ENCODE data around the gene CTSF.
"Not testable (repeated sequence)": the region's sequence is repeated elsewhere in the genome, so short reads cannot be mapped to it uniquely, and the experiment has no call there.

CTSF gene

DNA sequence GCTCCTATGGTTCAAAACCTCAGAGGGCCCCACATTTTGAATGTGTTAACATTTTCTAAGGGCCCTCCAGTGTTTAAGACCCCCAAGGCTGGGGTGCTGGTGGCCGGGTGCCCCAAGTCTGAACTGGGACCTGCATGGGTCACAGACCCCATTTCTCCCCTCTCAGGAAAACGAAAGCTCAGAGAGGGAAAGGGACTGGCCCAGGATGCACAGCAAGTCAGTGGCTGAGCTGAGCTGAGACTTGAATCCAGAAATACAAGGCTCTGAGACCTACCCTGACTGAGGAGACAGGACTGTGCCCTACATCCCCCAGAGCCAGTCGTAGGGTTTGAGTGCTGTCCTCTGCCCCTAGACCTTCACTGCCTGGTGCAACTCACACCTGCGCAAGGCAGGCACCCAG, 17.5 kb downstream of the CTSF start:
- Mint-ChIP-seq H3K27me3 (peaks cover 14% of the 10 kb centered on the region), H3K4me3 (no peak overlapping the region), H3K9me3 (no peaks in the 10 kb centered on the region), H3K4me1 (no peaks in the 10 kb centered on the region), H3K27ac (no peak overlapping the region)
- ATAC-seq (no peak), DNase-seq (no peak)

DNA sequence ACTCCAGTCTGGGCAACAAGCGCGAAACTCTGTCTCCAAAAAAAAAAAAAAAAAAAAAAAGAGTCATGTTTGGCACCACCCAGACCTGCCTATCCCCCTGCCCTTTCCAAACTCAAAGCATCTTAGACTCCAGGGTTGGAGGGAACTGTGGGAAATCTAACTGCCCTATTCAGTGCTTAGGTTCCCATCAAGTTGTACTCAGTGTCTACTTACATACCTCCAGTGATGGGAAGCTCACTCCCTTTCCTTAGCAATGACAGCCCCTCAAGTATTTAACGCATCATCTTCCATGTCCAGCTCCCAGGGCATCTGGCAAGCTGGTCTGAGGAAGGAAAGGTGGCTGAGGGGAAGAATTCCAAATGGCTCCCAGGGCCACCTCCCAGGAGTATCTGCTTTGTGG, 18.7 kb downstream of the CTSF start:
- H3K27ac Mint-ChIP-seq = no peak overlapping the region
- DNase-seq (no peak), ATAC-seq (no peak)
- H3K4me1 Mint-ChIP-seq = peaks cover 6% of the 10 kb centered on the region
- H3K27me3 Mint-ChIP-seq = peaks cover 7% of the 10 kb centered on the region
- H3K4me3 Mint-ChIP-seq = no peak overlapping the region
- no peaks in the 10 kb centered on the region for H3K9me3 Mint-ChIP-seq

DNA sequence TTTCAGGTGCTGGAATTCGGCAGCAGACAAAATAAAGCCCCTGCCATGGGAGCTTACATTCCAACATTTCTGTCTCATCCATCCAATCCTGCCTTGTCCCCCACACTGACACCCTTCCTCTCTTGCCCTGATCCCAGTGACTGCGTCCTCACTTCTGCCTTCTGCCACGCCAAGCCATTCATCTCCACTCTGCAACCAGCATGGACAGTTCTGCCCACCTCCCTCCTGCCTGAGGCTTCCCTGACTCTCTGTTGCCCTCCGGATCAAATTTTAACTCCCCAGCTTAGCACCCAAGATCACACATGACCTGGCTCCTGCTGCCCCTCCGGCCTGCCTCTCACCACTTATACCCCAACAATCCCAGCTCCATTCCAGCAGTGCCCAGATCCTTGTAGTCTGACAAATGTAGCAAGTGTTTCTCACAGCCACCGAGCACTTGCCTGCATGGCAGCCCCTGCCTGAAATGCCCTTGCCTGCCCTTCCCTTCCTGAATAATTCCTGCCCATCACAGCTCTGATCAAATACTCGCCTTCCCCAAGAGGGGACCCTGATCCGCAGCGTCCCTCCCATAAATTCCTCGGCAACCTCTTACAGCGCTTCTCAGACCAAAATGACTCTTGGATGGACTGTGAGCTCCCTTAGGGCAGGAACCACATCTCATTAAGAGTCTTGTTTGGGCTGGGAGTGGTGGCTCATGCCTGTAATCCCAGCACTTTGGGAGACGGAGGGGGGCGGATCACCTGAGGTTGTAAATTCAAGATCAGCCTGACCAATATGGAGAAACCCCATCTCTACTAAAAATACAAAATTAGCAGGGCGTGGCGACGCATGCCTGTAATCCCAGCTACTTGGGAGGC, 19.4 kb downstream of the CTSF start:
- Mint-ChIP-seq H3K4me3 (no peak overlapping the region), H3K9me3 (no peaks in the 10 kb centered on the region), H3K27me3 (peaks cover 7% of the 10 kb centered on the region), H3K27ac (no peak overlapping the region), H3K4me1 (peaks cover 13% of the 10 kb centered on the region)
- no peak for ATAC-seq
- DNase-seq = no peak

DNA sequence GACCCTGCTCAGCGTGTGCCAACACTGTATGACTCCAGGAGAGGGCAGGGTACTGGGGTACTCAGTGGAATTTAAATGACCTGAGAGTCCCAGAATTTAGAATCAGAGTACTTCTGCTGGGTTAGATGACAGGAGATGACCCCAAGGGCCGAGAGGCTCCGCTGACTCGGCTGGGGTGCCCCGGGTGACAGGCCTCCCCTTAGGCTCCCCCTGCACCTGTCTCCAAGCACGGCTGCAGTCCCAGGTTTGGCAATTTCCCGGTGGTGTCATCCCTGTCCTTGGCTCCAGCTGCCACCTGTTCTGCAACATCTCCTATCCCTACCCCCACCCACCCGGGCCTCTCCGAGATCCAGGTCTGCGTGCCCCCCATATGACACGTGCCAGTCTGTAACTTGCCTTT, 20.4 kb downstream of the CTSF start:
- Mint-ChIP-seq H3K9me3 (no peaks in the 10 kb centered on the region), H3K4me1 (peaks cover 22% of the 10 kb centered on the region), H3K27me3 (peaks cover 7% of the 10 kb centered on the region), H3K27ac (no peak overlapping the region), H3K4me3 (no peak overlapping the region)
- ATAC-seq (no peak), DNase-seq (no peak)

DNA sequence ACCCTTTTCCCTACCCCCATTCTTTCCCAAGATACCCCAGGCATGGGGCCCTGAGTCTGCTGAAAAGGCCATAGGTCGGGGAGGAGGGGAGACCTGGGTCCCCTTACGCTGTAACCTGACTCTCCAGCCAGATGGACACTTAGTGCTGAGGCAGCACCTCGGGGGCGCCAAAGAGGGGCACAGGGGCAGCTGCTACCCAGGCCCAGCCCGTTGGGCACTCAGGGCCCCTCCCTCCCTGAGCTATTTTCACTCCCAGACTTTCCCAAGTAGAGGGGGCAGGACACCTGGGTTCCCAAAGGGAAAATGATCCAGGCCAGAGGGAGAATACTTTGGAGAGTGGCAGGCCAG, 20.8 kb downstream of the CTSF start:
- Mint-ChIP-seq H3K4me3 (no peak overlapping the region), H3K4me1 (peaks cover 26% of the 10 kb centered on the region), H3K27ac (no peak overlapping the region), H3K9me3 (no peaks in the 10 kb centered on the region), H3K27me3 (peaks cover 7% of the 10 kb centered on the region)
- DNase-seq (no peak), ATAC-seq (no peak)

DNA sequence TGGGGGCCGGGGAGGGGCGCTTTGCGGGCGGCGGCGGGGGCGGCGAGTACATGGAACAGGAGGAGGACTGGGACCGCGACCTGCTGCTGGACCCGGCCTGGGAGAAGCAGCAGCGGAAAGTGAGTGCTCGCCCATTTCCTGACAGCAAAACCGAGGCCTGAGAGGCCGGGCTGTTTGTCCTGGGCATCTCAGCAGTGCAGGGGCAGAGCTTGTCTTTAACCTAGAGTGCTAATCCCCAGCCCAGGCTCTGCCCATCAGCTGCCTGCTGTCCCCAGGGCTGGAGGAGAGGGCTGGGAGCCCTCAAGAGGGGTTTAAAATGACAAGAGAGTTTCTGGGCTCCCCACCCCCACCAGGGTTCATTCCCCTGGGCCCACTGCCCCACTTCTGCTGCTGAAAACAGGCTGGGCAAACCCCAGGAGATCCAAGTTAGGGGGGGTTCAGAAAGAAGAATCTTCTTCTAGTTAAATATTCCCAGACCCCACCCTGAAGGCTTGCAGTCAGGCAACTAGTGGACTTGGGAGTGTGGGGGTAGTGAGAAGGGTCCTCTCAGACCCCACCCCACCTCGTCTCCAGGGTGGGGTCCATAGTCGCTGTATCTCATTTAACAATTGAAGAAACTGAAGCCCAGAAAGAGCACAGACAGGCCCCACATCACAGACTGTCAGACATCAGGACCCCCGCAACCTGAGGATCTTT, 21.3 kb downstream of the CTSF start:
- DNase-seq (no peak), ATAC-seq (no peak)
- H3K4me1 Mint-ChIP-seq = peaks cover 32% of the 10 kb centered on the region
- peak overlapping the region; percentile 83 to 96 for H3K4me3 Mint-ChIP-seq
- H3K27me3 Mint-ChIP-seq = peaks cover 7% of the 10 kb centered on the region
- no peak overlapping the region for H3K27ac Mint-ChIP-seq
- no peaks in the 10 kb centered on the region for H3K9me3 Mint-ChIP-seq

DNA sequence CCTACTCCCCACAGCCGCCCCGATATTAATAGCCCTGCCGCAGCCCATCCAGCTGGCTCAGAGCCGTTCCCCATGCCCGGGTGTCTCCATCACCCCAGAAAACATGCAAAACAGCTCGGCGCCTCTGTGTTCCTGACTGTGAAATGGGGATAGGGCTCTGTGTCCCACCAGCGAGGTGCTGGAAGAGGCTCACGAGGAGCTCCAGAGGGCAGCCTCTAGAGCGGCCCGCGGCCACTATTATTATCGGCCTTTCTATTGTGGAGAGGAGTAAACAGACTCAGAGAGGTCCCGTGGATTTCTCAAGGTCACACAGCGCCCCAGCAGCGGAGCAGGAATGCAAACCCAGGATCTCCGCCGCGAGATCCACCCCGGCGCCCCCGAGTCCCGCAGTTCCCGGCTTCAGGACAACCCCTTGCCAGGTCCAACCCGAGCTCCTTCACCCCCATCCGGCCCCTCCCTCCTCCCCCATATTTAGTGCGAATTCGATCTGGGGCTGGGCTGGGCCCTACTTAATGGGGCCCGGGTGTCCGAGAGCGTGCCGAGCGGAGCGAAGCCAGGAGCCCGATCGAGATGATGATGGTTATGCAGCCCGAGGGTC, 21.9 kb downstream of the CTSF start, which contains the start of gene ACTN3:
Gene ACTN3, plus strand, starts transcription at position 536 of the 598 bp plus-strand sequence. Its CDS starts 35 bp downstream, at position 571.
- peak within 1 kb of the TSS in 1 of 2 donors; percentile 57 for H3K27ac Mint-ChIP-seq
- peak within 1 kb of the TSS; percentile 83 to 96 for H3K4me3 Mint-ChIP-seq
- H3K27me3 Mint-ChIP-seq = peaks cover 7% of the 10 kb centered on the region
- ATAC-seq = no peak
- H3K9me3 Mint-ChIP-seq = no peaks in the 10 kb centered on the region
- DNase-seq = no peak
- peaks cover 38% of the 10 kb centered on the region for H3K4me1 Mint-ChIP-seq

DNA sequence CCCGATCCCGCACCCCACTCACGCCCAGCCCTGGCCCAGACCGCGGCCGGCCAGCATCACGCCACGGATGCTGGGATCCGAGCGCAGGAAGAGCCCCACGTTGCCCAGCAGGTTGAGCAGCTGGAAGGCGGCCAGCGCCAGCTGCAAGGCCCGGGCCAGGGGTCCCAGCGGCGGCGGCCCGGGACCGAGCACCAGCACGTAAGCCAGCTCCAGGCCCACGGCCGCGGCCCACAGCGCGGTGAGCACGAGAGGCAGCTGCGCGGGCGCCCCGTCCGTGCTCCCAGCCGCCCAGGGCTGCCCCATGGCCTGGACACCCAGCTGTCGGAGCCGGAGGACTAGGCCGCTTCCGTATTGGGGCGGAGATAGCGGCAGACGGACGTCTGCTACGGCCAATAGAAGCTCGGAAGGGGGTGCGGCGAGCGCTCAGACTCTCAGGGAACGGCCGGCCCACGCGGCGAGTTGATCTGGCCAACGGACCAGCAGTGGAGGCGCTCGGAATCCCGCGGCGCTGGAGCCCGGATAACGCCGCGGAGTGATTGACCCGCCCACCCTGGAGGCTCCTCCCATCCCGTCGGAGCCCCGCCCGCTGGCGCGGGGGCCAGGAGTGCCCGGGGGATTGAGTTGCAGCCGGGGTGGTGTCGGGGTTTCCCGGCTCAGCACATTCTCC, 22.6 kb downstream of the CTSF start, which contains the start of gene ZDHHC24:
Gene ZDHHC24, minus strand, starts transcription at position 348 of the 667 bp plus-strand sequence. Its CDS starts 45 bp downstream, at position 303.
- H3K9me3 Mint-ChIP-seq = no peaks in the 10 kb centered on the region

DNA sequence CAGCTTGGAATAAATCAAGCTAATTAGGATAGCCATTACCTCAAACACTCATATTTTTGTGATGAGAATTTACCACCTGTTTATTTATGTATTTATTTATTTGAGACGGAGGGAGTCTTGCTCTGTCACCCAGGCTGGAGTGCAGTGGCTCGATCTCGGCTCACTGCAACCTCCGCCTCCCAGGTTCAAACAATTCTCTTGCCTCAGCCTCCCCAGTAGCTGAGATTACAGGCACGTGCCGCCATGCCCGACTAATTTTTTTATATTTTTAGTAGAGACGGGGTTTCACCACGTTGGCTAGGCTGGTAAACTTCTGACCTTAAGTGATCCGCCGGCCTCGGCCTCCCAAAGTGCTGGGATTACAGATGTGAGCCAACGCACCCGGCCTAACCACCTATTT, 23.5 kb downstream of the CTSF start:
- ATAC-seq, H3K27me3 Mint-ChIP-seq, H3K27ac Mint-ChIP-seq, H3K9me3 Mint-ChIP-seq, DNase-seq: not testable (repeated sequence)
- peak overlapping the region; percentile 83 to 96 for H3K4me3 Mint-ChIP-seq
- H3K4me1 Mint-ChIP-seq = peaks cover 41% of the 10 kb centered on the region

More for the DNA sequence above, 22.6 kb downstream of the CTSF start, which contains the start of gene ZDHHC24:
- ATAC-seq (peak; percentile 90), DNase-seq (peak; percentile 90 to 94)
- peaks cover 7% of the 10 kb centered on the region for H3K27me3 Mint-ChIP-seq
- H3K27ac Mint-ChIP-seq = peak within 1 kb of the TSS; percentile 80 to 86
- peaks cover 41% of the 10 kb centered on the region for H3K4me1 Mint-ChIP-seq
- peak within 1 kb of the TSS; percentile 83 to 96 for H3K4me3 Mint-ChIP-seq

DNA sequence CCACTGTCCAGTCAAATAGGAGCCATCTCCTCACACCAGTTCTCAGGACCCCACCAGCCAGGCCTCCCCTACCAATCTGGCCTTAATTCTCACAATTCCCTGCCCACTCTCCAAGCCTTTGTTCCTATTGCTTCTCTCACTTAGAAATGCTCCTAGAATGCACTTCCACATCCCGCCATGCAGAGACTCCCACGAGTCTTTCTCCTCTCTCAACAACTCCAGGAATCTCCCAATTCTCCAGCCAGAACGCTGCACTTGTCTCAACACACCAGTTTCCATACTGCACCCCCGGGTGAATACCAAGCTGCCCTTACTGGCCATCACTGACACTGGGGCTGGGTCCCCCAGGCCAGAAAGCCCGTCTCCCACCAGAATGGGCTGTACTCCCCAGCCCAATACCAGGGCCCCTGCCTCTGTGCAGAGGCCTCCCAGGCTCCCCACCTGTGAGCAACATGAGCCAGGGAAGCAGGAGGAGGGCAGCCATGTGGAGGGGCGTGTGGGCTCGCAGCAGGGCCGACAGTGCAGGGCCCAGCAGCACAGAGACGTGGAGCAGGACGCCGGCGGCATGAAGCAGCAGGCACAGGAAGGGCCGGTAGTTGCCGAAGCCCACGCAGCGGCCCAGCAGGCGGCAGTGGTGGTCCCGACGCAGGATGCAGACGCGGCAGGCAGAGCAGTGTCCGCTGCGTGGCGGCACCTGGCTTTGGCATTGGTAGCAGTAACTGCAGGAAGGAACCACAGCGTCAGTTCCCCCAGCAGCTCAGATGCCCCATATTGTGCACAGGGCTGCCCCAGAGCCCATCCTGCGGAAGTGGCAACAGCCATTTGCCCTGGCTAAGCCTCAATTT, 24.9 kb downstream of the CTSF start:
- DNase-seq = peak; percentile 65 to 80
- Mint-ChIP-seq H3K4me1 (peaks cover 41% of the 10 kb centered on the region), H3K27me3 (no peaks in the 10 kb centered on the region), H3K27ac (peak overlapping the region in 1 of 2 donors; percentile 89), H3K9me3 (no peaks in the 10 kb centered on the region), H3K4me3 (peak overlapping the region; percentile 75 to 79)
- peak; percentile 81 for ATAC-seq

DNA sequence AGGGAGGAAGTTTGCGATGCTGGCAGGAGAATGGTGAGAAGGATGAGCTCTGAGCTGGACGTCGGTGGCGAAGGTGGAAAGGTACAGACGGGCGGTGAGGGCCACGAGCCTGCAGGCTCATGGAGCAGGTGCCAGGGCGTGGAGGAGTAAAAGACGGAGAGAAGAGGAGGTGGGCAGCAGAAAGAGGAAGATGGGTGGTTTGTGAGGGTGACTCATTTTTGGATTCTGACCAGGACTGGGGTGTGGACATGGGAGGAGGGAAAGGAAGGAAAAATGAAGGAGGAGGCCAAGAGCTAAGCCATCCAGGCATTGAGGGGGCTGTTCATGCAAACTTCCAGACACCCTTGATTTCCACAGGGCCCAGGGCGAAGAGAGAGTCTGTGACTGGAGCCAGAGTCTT, 26.0 kb downstream of the CTSF start:
- H3K27me3 Mint-ChIP-seq = no peaks in the 10 kb centered on the region
- H3K4me1 Mint-ChIP-seq = peaks cover 41% of the 10 kb centered on the region
- no peak for ATAC-seq
- no peaks in the 10 kb centered on the region for H3K9me3 Mint-ChIP-seq
- no peak overlapping the region for H3K4me3 Mint-ChIP-seq
- no peak for DNase-seq
- H3K27ac Mint-ChIP-seq = peak overlapping the region in 1 of 2 donors; percentile 17

DNA sequence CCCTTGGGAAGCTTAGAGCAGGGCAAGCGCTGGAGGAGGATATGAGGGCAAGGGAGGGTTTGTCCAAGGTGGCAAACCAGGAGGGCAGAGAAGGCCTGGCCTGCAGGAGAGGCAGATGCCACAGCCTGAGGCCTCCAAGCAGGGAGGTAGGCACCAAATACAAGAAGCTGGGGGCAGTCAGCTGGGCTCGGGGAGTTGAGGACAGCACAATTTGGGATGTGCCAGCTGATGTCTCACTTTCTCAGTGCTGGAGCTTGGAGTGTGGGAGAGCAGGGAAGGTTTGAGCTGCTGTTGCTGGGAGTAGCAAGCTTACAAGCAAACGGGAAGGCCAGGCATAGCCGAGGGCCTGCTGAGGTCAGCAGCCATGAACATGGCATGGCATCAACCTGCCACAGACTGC, 26.5 kb downstream of the CTSF start:
- no peak for DNase-seq
- Mint-ChIP-seq H3K27ac (peak overlapping the region; percentile 40 to 90), H3K4me1 (peaks cover 41% of the 10 kb centered on the region), H3K27me3 (no peaks in the 10 kb centered on the region), H3K9me3 (no peaks in the 10 kb centered on the region), H3K4me3 (no peak overlapping the region)
- ATAC-seq = no peak

DNA sequence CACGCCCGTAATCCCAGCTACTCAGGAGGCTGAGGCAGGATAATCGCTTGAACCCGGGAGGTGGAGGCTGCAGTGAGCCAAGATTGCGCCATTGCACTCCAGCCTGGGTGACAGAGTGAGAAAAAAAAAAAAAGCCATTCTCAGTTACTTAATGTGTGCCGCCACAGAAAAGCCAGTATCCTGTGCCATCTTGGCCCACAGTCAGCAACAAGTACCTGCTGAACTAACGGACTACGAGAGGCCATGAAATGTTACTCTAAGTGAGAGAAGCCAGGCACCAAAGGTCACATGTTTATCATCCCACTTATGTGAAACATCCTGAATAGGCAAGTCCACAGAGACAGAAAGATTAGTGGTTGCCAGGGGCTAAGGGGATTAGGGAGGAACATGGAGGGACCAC, 27.8 kb downstream of the CTSF start:
- not testable (repeated sequence) for ATAC-seq, DNase-seq, H3K27ac Mint-ChIP-seq, H3K27me3 Mint-ChIP-seq, H3K4me3 Mint-ChIP-seq, H3K9me3 Mint-ChIP-seq
- peaks cover 41% of the 10 kb centered on the region for H3K4me1 Mint-ChIP-seq

DNA sequence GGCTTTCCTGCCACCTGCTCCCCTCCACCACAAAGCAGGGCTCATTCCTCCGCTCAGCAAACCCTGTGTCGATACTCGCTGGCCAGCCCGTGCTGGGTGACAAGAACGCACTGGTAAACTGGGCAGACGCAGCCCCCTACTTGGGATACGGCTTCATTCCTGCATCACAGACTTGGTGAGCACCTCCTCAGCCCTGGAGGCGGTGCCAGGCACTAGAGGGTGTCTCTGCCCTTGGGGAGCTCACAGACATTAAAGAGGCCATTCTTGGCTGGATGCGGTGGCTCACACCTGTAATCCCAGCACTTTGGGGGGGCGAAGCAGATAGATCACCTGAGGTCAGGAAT, 28.6 kb downstream of the CTSF start:
- ATAC-seq = no peak
- Mint-ChIP-seq H3K27me3 (no peaks in the 10 kb centered on the region), H3K9me3 (no peaks in the 10 kb centered on the region), H3K4me1 (peaks cover 35% of the 10 kb centered on the region), H3K4me3 (no peak overlapping the region), H3K27ac (no peak overlapping the region)
- DNase-seq = no peak

Measured in stimulated activated naive CD8-positive, alpha-beta T cell treated with anti-CD3 and anti-CD28 coated beads, Interleukin-15, amount 100 ng/mL, for 72 hours (primary cell).